ENCODE data around the gene QSER1. TPM values are rescaled to one million over a fixed set of nuclear protein-coding genes. Genes with fewer than 3 reads are reported as not detected.
A peak's percentile ranks its signal among the peaks of the same experiment; 100 is the strongest.

QSER1 gene
- total and polyA plus RNA-seq, 4 donors, result 3.5 to 59.9 (median 10.6) TPM

DNA sequence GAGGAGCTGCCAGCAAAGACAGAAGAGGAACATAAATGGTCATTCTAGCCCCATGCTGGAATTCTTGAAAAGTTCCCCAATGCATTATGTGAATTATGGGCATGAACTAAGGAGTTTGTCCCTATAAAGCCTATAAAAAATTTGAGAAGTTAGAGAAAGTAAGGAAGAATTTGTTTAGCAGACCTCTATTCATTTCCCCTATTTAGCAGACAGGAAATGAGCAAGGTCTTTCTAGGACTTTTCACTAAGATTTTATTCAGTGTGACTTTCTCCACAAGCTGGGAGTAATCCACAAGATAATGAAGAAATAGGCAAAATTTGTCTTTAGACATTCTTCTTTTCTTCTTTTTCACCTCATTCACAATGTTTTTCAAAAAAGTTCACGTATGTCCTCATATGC is 42.9 kb upstream of the QSER1 start:
- H3K4me3 ChIP-seq, result no peak overlapping the region
- 31 to 65% methylated on average over 1 of the region's 1 CpG for WGBS, 2 donors
- no peak overlapping the region for H3K9ac ChIP-seq (ENCODE audit: insufficient read depth in 1 of 2, low read length in 2 of 2)
- ATAC-seq (ENCODE audit: insufficient read depth, low FRiP score), result no peak
- no peaks in the 10 kb centered on the region for H3K27me3 ChIP-seq (ENCODE audit: control insufficient read depth in 3 of 3, insufficient read depth in 3 of 3, low read length in 2 of 3)
- no peaks in the 10 kb centered on the region for H3K4me1 ChIP-seq (ENCODE audit: control insufficient read depth in 5 of 5, insufficient read depth in 5 of 5, low read length in 5 of 5)
- no peak overlapping the region for H3K27ac ChIP-seq (ENCODE audit: low read depth in 1 of 2, low read length in 1 of 2)
- H3K36me3 ChIP-seq (ENCODE audit: control insufficient read depth in 4 of 4, insufficient read depth in 4 of 4, low read length in 4 of 4), result no peaks in the 10 kb centered on the region
- no peak for DNase-seq
- peaks cover 0 to 5% (median 0%) of the 10 kb centered on the region in 4 donors for H3K9me3 ChIP-seq (ENCODE audit: control insufficient read depth in 4 of 4, insufficient read depth in 3 of 4, low read length in 3 of 4)
- TF ChIP-seq, protein P1, sequence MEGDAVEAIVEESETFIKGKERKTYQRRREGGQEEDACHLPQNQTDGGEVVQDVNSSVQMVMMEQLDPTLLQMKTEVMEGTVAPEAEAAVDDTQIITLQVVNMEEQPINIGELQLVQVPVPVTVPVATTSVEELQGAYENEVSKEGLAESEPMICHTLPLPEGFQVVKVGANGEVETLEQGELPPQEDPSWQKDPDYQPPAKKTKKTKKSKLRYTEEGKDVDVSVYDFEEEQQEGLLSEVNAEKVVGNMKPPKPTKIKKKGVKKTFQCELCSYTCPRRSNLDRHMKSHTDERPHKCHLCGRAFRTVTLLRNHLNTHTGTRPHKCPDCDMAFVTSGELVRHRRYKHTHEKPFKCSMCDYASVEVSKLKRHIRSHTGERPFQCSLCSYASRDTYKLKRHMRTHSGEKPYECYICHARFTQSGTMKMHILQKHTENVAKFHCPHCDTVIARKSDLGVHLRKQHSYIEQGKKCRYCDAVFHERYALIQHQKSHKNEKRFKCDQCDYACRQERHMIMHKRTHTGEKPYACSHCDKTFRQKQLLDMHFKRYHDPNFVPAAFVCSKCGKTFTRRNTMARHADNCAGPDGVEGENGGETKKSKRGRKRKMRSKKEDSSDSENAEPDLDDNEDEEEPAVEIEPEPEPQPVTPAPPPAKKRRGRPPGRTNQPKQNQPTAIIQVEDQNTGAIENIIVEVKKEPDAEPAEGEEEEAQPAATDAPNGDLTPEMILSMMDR (IDR thresholded peaks at IDR 0.05; ENCODE audit: control extremely low read depth, extremely low read depth), result no peak

DNA sequence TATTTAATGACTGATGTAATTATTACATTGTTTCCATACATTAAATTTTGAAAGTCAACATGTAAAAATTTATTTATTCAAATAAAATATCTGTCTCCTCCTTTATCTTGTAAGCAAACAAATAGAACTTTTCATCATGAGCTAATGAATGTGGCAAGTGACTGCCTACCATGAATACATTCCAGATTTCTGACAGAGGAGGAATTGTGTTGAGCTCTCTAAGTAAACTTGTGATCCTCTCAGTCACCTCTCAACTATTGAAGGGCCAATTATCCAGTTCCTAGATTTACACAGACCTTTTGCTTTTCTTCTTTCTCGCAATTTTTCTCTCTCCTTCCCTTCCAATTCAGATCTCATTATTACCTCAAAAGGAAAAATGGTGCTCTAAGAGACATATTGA is 41.4 kb upstream of the QSER1 start:
- no peak for ATAC-seq (ENCODE audit: insufficient read depth, low FRiP score)
- no peaks in the 10 kb centered on the region for H3K4me1 ChIP-seq (ENCODE audit: control insufficient read depth in 5 of 5, insufficient read depth in 5 of 5, low read length in 5 of 5)
- H3K27me3 ChIP-seq (ENCODE audit: control insufficient read depth in 3 of 3, insufficient read depth in 3 of 3, low read length in 2 of 3), result peaks cover 0 to 1% (median 0%) of the 10 kb centered on the region in 3 donors
- H3K9ac ChIP-seq (ENCODE audit: insufficient read depth in 1 of 2, low read length in 2 of 2), result no peak overlapping the region
- H3K9me3 ChIP-seq (ENCODE audit: control insufficient read depth in 4 of 4, insufficient read depth in 3 of 4, low read length in 3 of 4), result peaks cover 0 to 5% (median 0%) of the 10 kb centered on the region in 4 donors
- TF ChIP-seq, protein P1 (IDR thresholded peaks at IDR 0.05; ENCODE audit: control extremely low read depth, extremely low read depth), result no peak
- no peak overlapping the region for H3K27ac ChIP-seq (ENCODE audit: low read depth in 1 of 2, low read length in 1 of 2)
- no peak overlapping the region for H3K4me3 ChIP-seq
- WGBS, 2 donors, result 77 to 80% methylated on average over 1 of the region's 1 CpG
- DNase-seq, result no peak
- no peaks in the 10 kb centered on the region for H3K36me3 ChIP-seq (ENCODE audit: control insufficient read depth in 4 of 4, insufficient read depth in 4 of 4, low read length in 4 of 4)

DNA sequence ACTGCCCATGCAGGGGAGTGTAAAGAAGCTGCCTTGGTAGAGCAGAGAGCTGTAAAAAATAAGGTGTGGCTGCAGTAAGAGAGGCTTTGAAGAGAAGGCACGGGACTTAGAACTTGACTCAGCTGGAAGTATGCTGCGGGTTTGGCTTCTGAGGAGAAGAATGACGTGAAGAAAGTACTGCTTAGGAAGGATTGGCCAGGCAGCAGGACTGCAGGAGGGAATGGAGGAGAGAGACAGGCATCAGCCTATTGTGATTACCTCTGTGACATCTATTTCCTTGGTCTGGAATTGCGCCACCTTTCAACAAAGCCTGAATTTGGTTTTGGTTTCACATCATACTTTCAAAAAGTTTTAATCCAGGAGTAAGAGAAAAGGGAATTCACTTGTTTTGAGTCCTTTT is 40.4 kb upstream of the QSER1 start:
- 54 to 73% methylated on average over 4 of the region's 4 CpGs for WGBS, 2 donors
- Histone ChIP-seq H3K9ac (ENCODE audit: insufficient read depth in 1 of 2, low read length in 2 of 2) (no peak overlapping the region), H3K36me3 (ENCODE audit: control insufficient read depth in 4 of 4, insufficient read depth in 4 of 4, low read length in 4 of 4) (no peaks in the 10 kb centered on the region), H3K9me3 (ENCODE audit: control insufficient read depth in 4 of 4, insufficient read depth in 3 of 4, low read length in 3 of 4) (peaks cover 0 to 5% (median 0%) of the 10 kb centered on the region in 4 donors), H3K4me3 (no peak overlapping the region), H3K4me1 (ENCODE audit: control insufficient read depth in 5 of 5, insufficient read depth in 5 of 5, low read length in 5 of 5) (no peaks in the 10 kb centered on the region), H3K27me3 (ENCODE audit: control insufficient read depth in 3 of 3, insufficient read depth in 3 of 3, low read length in 2 of 3) (peaks cover 0 to 2% (median 0%) of the 10 kb centered on the region in 3 donors), H3K27ac (ENCODE audit: low read depth in 1 of 2, low read length in 1 of 2) (peak overlapping the region in 1 of 2 donors; percentile 11)
- TF ChIP-seq, protein P1 (IDR thresholded peaks at IDR 0.05; ENCODE audit: control extremely low read depth, extremely low read depth), result no peak
- no peak for DNase-seq
- ATAC-seq (ENCODE audit: insufficient read depth, low FRiP score), result peak; percentile 75

DNA sequence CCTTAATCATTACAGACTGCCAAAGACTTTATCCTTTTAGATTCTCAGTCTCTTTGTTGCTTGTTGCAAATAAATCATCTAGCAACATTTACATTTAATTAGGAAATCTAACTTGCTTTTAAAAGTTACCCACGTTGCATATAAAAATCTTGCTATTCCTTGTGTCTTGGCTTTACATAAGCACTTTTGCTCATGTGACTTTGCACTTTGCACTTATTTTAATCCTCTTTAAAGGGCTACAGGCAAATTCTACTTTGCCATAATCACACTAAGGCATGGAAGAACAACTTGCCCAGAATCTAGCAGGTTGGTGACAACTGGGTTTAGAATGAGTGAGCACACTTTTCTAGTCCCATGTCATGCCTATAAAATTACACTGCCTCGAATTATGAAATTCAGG is 37.0 kb upstream of the QSER1 start:
- Histone ChIP-seq H3K36me3 (ENCODE audit: control insufficient read depth in 4 of 4, insufficient read depth in 4 of 4, low read length in 4 of 4) (no peaks in the 10 kb centered on the region), H3K9me3 (ENCODE audit: control insufficient read depth in 4 of 4, insufficient read depth in 3 of 4, low read length in 3 of 4) (no peaks in the 10 kb centered on the region), H3K9ac (ENCODE audit: insufficient read depth in 1 of 2, low read length in 2 of 2) (no peak overlapping the region), H3K4me3 (no peak overlapping the region), H3K4me1 (ENCODE audit: control insufficient read depth in 5 of 5, insufficient read depth in 5 of 5, low read length in 5 of 5) (no peaks in the 10 kb centered on the region), H3K27ac (ENCODE audit: low read depth in 1 of 2, low read length in 1 of 2) (no peak overlapping the region), H3K27me3 (ENCODE audit: control insufficient read depth in 3 of 3, insufficient read depth in 3 of 3, low read length in 2 of 3) (peaks cover 0 to 2% (median 0%) of the 10 kb centered on the region in 3 donors)
- no peak for ATAC-seq (ENCODE audit: insufficient read depth, low FRiP score)
- TF ChIP-seq, protein P1 (IDR thresholded peaks at IDR 0.05; ENCODE audit: control extremely low read depth, extremely low read depth), result no peak
- no peak for DNase-seq
- WGBS, 2 donors, result 74 to 83% methylated on average over 2 of the region's 2 CpGs

All from lung (tissue), 12 donors.